Stimulated activated naive CD8-positive, alpha-beta T cell treated with anti-CD3 and anti-CD28 coated beads, Interleukin-15, Interleukin-2, amounts not matched to agents 100 ng/mL and 50 ng/mL, for 24 hours (primary cell): ENCODE data around the gene ZSWIM2.
"Not testable (repeated sequence)": the region's sequence is repeated elsewhere in the genome, so short reads cannot be mapped to it uniquely, and the experiment has no call there.

Experiments used
- H3K27ac Mint-ChIP-seq: one replicate; pipeline ENCODE4 v1.8.0; 2021; ENCODE audit warnings: mild to moderate bottlenecking, mixed read lengths
- H3K27me3 Mint-ChIP-seq: one replicate; pipeline ENCODE4 v1.8.0; 2021; ENCODE audit warnings: mixed read lengths
- H3K36me3 Mint-ChIP-seq: one replicate; pipeline ENCODE4 v1.8.0; 2021; ENCODE audit warnings: low read depth, mixed read lengths
- H3K4me1 Mint-ChIP-seq: one replicate; pipeline ENCODE4 v1.8.0; 2021; ENCODE audit warnings: low read depth, mixed read lengths
- H3K4me3 Mint-ChIP-seq: one replicate; pipeline ENCODE4 v1.8.0; 2021; ENCODE audit warnings: mild to moderate bottlenecking, mixed read lengths
- H3K9me3 Mint-ChIP-seq: one replicate; pipeline ENCODE4 v1.8.0; 2021; ENCODE audit warnings: mixed read lengths

The ZSWIM2 gene

GRCh38 chr2:186874713-186875112 lies 25.7 kb upstream of the ZSWIM2 start:
- no peak overlapping the region for H3K4me3 Mint-ChIP-seq
- H3K36me3 Mint-ChIP-seq, result no peaks in the 10 kb centered on the region
- H3K27me3 Mint-ChIP-seq, result no peaks in the 10 kb centered on the region
- H3K9me3 Mint-ChIP-seq, result peaks cover 4% of the 10 kb centered on the region
- no peak overlapping the region for H3K27ac Mint-ChIP-seq
- no peaks in the 10 kb centered on the region for H3K4me1 Mint-ChIP-seq

DNA sequence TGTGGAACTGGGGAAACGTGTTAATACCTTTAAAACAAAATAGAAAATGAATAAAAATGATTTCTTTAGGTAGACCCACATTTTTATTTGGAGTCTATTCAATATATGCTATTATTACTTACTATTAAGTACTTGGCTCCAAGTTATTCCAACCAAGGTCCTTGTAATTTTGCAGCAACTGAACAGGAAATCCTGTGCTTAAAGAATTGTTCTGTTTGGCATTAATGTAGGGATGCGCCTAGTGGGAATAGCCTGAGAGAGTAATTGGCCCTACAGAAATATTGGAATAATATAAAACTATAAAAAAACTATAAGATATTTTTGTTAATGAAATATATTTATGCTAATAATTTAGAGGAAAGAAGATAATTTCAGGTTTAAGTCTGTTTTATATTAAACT lies 22.9 kb upstream of the ZSWIM2 start:
- no peaks in the 10 kb centered on the region for H3K4me1 Mint-ChIP-seq
- H3K4me3 Mint-ChIP-seq, result no peak overlapping the region
- peaks cover 4% of the 10 kb centered on the region for H3K9me3 Mint-ChIP-seq
- no peaks in the 10 kb centered on the region for H3K36me3 Mint-ChIP-seq
- H3K27me3 Mint-ChIP-seq, result no peaks in the 10 kb centered on the region
- no peak overlapping the region for H3K27ac Mint-ChIP-seq

DNA sequence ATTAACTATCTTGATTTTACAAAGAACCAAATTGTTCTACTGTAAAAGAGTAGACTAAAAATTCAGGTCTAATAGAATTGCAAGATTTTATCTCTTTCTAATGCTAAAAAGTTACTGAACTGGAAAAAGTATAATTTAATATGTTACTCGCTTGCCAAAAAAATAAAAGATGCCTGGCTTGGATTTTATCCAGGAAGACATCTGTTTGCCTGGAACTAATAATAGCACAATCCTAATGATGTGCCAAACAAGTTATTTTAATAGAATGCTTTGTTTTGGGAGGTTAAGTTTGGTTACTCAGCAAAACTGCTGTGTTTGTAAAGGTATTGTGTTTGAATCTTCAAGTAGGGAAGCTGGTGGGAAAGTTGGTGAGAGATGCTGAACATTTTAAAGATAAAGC lies 19.4 kb upstream of the ZSWIM2 start:
- H3K36me3 Mint-ChIP-seq, result no peaks in the 10 kb centered on the region
- H3K9me3 Mint-ChIP-seq, result no peaks in the 10 kb centered on the region
- H3K4me1 Mint-ChIP-seq, result no peaks in the 10 kb centered on the region
- no peak overlapping the region for H3K4me3 Mint-ChIP-seq
- H3K27me3 Mint-ChIP-seq, result no peaks in the 10 kb centered on the region
- H3K27ac Mint-ChIP-seq, result no peak overlapping the region

- H3K4me1 Mint-ChIP-seq, result no peaks in the 10 kb centered on the region
- H3K9me3 Mint-ChIP-seq, result no peaks in the 10 kb centered on the region
- no peaks in the 10 kb centered on the region for H3K27me3 Mint-ChIP-seq
Measured at GRCh38 chr2:186862869-186863709, 14.1 kb upstream of the ZSWIM2 start.

GRCh38 chr2:186855216-186855615 lies 6.2 kb upstream of the ZSWIM2 start:
- Mint-ChIP-seq H3K9me3 (peaks cover 18% of the 10 kb centered on the region), H3K27ac (no peak overlapping the region), H3K27me3 (peaks cover 5% of the 10 kb centered on the region), H3K4me1 (no peaks in the 10 kb centered on the region), H3K4me3 (no peak overlapping the region), H3K36me3 (no peaks in the 10 kb centered on the region)

More at GRCh38 chr2:186862869-186863709, 14.1 kb upstream of the ZSWIM2 start:
- Mint-ChIP-seq H3K4me3 (no peak overlapping the region), H3K36me3 (no peaks in the 10 kb centered on the region), H3K27ac (no peak overlapping the region)

GRCh38 chr2:186853951-186854350 lies 5.0 kb upstream of the ZSWIM2 start:
- Mint-ChIP-seq H3K27ac (no peak overlapping the region), H3K27me3 (peaks cover 15% of the 10 kb centered on the region), H3K9me3 (peaks cover 18% of the 10 kb centered on the region), H3K4me3 (no peak overlapping the region), H3K4me1 (peaks cover 7% of the 10 kb centered on the region), H3K36me3 (no peaks in the 10 kb centered on the region)

GRCh38 chr2:186852508-186852907 lies 3.5 kb upstream of the ZSWIM2 start:
- Mint-ChIP-seq H3K27me3 (peaks cover 18% of the 10 kb centered on the region), H3K9me3 (peaks cover 18% of the 10 kb centered on the region), H3K27ac (no peak overlapping the region), H3K36me3 (no peaks in the 10 kb centered on the region), H3K4me1 (peaks cover 13% of the 10 kb centered on the region), H3K4me3 (no peak overlapping the region)

GRCh38 chr2:186842373-186842772 lies 6.6 kb downstream of the ZSWIM2 start:
- no peaks in the 10 kb centered on the region for H3K36me3 Mint-ChIP-seq
- H3K4me3 Mint-ChIP-seq, result no peak overlapping the region
- H3K4me1 Mint-ChIP-seq, result no peaks in the 10 kb centered on the region
- H3K27ac Mint-ChIP-seq, result no peak overlapping the region
- H3K9me3 Mint-ChIP-seq, result no peaks in the 10 kb centered on the region
- H3K27me3 Mint-ChIP-seq, result peaks cover 9% of the 10 kb centered on the region

DNA sequence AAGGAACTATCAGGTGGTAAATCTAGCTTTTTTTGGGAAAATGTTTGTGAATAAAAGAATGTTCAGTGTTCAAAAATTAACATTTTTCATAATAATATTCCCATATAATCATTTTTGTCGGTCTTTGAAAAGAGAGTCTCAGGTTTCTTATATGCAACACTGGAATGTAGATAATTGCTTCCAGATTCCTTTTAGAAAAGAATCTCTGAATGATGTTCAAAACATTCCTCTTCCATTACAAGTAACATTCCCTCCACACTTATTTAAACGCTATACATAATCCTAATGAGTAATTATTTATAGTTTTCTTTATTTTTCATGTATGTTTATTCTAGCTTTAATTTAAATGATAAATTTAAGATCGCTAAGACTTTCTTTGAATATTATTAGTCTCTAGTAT lies 7.0 kb downstream of the ZSWIM2 start:
- no peaks in the 10 kb centered on the region for H3K36me3 Mint-ChIP-seq
- H3K4me3 Mint-ChIP-seq, result no peak overlapping the region
- no peaks in the 10 kb centered on the region for H3K9me3 Mint-ChIP-seq
- H3K27me3 Mint-ChIP-seq, result peaks cover 9% of the 10 kb centered on the region
- no peaks in the 10 kb centered on the region for H3K4me1 Mint-ChIP-seq
- no peak overlapping the region for H3K27ac Mint-ChIP-seq

DNA sequence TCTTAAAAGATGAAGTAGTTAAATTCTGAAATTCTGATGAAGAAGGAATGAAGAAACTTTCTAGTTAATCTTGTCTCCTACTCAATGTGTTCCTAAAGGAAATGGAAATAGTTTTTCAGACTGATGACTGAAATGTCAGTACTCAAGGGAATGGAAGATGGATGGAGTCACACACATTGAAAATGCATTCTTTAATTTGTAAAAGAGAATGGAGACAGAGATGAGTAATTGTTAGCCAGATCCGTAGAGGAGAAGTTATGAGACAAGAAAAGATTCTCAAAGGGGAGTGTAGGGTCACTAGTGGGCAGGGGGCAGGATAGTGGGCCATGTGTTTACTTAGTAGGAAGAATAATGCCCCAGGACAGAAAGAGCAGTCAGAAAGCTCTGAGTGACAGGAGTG lies 13.3 kb downstream of the ZSWIM2 start:
- no peaks in the 10 kb centered on the region for H3K36me3 Mint-ChIP-seq
- H3K27me3 Mint-ChIP-seq, result no peaks in the 10 kb centered on the region
- no peaks in the 10 kb centered on the region for H3K9me3 Mint-ChIP-seq
- H3K4me3 Mint-ChIP-seq, result no peak overlapping the region
- no peaks in the 10 kb centered on the region for H3K4me1 Mint-ChIP-seq
- no peak overlapping the region for H3K27ac Mint-ChIP-seq

DNA sequence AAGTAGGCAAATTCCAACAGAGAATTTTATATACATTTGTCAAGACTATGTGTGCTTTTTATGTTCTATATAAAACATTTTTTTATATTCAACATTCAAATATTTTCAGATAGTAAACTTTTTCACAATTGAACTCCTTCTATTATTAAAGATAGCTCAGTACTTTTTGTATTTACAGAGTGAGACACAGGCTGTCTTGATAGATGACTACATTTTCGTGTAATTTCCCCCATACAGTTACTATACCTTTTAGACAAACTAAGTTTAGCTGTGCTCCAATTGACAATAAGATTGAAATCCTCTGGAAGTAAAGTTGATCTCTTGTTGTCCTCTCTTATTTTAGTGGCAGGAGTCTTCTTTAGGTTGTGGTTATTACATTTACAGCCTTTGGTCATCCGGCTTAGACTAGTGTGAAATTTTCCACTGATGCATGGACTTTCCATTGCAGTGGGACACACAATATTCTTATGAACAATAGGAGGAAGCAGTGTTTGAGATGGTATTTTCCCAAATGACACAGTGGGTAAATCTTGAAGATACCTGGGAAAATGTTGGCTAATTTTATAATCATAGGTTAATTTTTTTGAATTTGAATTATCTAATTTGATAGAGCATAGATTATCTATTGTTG lies 21.0 kb downstream of the ZSWIM2 start:
- Mint-ChIP-seq H3K9me3 (peaks cover 7% of the 10 kb centered on the region), H3K27ac (no peak overlapping the region), H3K27me3 (peaks cover 3% of the 10 kb centered on the region), H3K4me1 (no peaks in the 10 kb centered on the region), H3K36me3 (no peaks in the 10 kb centered on the region), H3K4me3 (no peak overlapping the region)

DNA sequence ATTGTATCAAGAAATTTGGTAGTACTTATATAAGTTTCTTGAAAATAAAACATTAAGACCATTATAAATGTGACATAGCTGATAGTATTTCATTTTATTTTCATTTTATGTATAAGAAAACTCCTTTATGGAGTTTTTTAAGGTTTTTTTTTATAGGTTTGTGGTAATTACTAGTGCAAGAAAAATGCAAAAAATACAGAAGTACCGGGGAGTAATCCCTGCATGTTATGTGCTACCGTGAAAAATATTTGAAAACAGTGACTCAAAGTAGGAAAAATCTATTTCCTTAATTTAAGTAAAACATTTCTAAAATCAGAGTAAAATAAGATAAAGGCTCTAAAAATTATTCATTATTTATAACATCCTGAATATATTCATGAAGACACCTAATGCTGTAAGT lies 21.6 kb downstream of the ZSWIM2 start:
- Mint-ChIP-seq H3K9me3 (peaks cover 7% of the 10 kb centered on the region), H3K36me3 (no peaks in the 10 kb centered on the region), H3K27me3 (peaks cover 3% of the 10 kb centered on the region), H3K4me3 (no peak overlapping the region), H3K4me1 (no peaks in the 10 kb centered on the region), H3K27ac (no peak overlapping the region)

DNA sequence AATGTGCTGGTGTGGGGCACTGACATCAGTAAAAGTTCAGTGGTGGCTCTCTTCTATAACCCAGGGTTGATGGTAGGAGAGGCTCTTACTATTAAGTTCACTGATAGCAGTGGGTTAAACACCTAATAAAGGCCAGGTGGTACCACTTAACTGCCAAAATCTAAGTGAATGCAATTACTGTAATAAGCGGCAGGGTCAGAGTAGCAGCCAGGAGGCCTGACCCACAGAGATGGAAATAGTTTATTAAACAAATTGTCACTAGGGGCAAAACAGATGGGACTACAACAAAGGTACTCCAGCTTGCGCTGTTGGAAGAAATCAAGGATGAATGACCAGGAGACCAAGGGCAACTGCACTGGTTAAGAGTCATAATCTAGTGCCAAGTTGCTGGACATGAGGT lies 26.6 kb downstream of the ZSWIM2 start:
- Mint-ChIP-seq H3K9me3 (peaks cover 7% of the 10 kb centered on the region), H3K27me3 (peaks cover 3% of the 10 kb centered on the region), H3K4me3 (no peak overlapping the region), H3K27ac (no peak overlapping the region), H3K36me3 (no peaks in the 10 kb centered on the region), H3K4me1 (no peaks in the 10 kb centered on the region)

- H3K27ac Mint-ChIP-seq, result no peak overlapping the region
- no peaks in the 10 kb centered on the region for H3K4me1 Mint-ChIP-seq
- H3K9me3 Mint-ChIP-seq, result peaks cover 4% of the 10 kb centered on the region
- H3K4me3 Mint-ChIP-seq, result no peak overlapping the region
- no peaks in the 10 kb centered on the region for H3K27me3 Mint-ChIP-seq
- H3K36me3 Mint-ChIP-seq, result no peaks in the 10 kb centered on the region
Measured at GRCh38 chr2:186820303-186820702, 28.7 kb downstream of the ZSWIM2 start.

DNA sequence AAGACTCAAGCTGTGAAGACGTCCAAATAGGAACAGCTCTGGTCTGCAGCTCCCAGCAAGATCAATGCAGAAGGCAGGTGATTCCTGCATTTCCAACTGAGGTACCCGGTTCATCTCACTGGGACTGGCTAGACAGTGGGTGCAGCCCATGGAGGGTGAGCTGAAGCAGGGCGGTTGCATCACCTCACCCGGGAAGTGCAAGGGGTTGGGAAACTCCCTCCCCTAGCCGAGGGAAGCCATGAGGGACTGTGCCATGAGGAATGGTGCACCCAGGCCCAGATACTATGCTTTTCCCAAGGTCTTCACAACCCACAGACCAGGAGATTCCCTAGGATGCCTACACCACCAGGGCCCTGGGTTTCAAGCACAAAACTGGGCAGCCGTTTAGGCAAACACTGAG lies 37.2 kb downstream of the ZSWIM2 start:
- not testable (repeated sequence) for H3K27ac Mint-ChIP-seq, H3K36me3 Mint-ChIP-seq, H3K27me3 Mint-ChIP-seq, H3K4me3 Mint-ChIP-seq, H3K9me3 Mint-ChIP-seq, H3K4me1 Mint-ChIP-seq

DNA sequence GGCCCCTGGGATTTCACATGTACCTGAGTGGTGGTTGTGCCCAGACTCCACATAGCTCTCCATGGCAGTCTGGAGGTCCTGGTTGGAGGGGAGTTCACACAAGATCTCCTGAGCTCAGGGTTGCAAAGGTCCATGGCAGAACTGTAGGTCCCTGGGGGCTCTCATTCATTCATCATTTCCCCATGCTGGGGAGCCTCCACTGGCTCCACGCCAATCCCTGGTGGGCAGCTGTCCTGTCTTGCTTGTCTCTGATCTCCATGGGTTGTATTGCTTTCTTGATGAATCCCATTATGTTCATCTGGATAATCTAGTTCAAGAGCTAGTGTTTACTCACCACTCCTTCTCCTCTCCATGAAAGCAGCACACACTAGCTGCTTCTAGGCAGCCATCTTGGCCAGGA lies 42.4 kb downstream of the ZSWIM2 start:
- Mint-ChIP-seq H3K27ac (no peak overlapping the region), H3K36me3 (no peaks in the 10 kb centered on the region), H3K4me3 (no peak overlapping the region), H3K27me3 (no peaks in the 10 kb centered on the region), H3K4me1 (no peaks in the 10 kb centered on the region), H3K9me3 (peaks cover 10% of the 10 kb centered on the region)
